Neural crest cell (in vitro differentiated cells): ENCODE results near the gene SIRPA. TPM values are rescaled to one million over a fixed set of nuclear protein-coding genes. Genes with fewer than 3 reads are reported as not detected.

ENCODE experiments used
- DNase-seq: peaks from one replicate; pipeline ENCODE4 v3.0.0; 2021; ENCODE audit warnings: low read depth, mixed read lengths, low spot score
- H3K27ac Mint-ChIP-seq: one replicate; pipeline ENCODE4 v1.8.0; 2021; ENCODE audit warnings: mild to moderate bottlenecking, mixed read lengths; ENCODE audit not compliant: unreplicated experiment
- H3K27me3 Mint-ChIP-seq: 2 replicates; pipeline ENCODE4 v1.8.0; 2021; ENCODE audit warnings: low read depth, mild to moderate bottlenecking, mixed read lengths
- H3K36me3 Mint-ChIP-seq: 2 replicates; pipeline ENCODE4 v1.8.0; 2021; ENCODE audit warnings: low read depth, mild to moderate bottlenecking, mixed read lengths
- H3K4me1 Mint-ChIP-seq: 2 replicates; pipeline ENCODE4 v1.8.0; 2021; ENCODE audit warnings: mixed read lengths
- H3K4me3 Mint-ChIP-seq: one replicate; pipeline ENCODE4 v1.8.0; 2021; ENCODE audit warnings: mild to moderate bottlenecking, mixed read lengths
- H3K9me3 Mint-ChIP-seq: 2 replicates; pipeline ENCODE4 v1.8.0; 2021; ENCODE audit warnings: mixed read lengths
- total RNA-seq: library from RNA; stranded (reverse); gene quantifications from 2 replicates; pipeline ENCODE4 v1.2.1, GENCODE V29; 2021
- TF ChIP-seq, protein P1 (sequence below): fragments of 200-600 bp; sonication (generic); conservative IDR thresholded peaks from 2 replicates; pipeline ENCODE4 v1.5.0; 2021; ENCODE audit warnings: antibody characterized with exemption, mild to moderate bottlenecking

Gene SIRPA
- total RNA-seq, 1 donor from 2014 or later: 10.2 TPM

DNA sequence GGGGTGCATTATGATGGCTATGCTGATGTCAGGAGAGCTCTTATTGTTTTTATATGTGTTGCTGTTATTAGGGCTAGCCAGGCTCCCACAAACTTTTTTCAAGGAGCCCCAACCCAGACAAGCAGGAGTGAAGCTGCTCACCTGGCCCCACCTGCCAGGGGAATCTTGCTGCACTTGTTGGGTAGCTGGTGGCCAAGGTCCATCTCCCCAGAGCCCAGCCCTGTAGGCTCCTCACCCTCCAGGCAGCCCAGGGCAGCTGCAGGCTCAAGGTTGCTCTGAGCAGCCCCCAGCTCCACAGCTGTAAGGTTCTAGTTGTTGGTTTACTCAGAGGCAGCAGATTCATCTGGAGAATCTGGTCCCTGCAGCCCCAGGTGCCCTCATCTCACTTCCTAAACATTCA is 46.8 kb upstream of the SIRPA start:
- Mint-ChIP-seq H3K27me3 (no peaks in the 10 kb centered on the region), H3K4me3 (no peak overlapping the region), H3K36me3 (no peaks in the 10 kb centered on the region), H3K27ac (no peak overlapping the region), H3K4me1 (peaks cover 4% of the 10 kb centered on the region), H3K9me3 (no peaks in the 10 kb centered on the region)
- DNase-seq: no peak
- TF ChIP-seq, protein P1, sequence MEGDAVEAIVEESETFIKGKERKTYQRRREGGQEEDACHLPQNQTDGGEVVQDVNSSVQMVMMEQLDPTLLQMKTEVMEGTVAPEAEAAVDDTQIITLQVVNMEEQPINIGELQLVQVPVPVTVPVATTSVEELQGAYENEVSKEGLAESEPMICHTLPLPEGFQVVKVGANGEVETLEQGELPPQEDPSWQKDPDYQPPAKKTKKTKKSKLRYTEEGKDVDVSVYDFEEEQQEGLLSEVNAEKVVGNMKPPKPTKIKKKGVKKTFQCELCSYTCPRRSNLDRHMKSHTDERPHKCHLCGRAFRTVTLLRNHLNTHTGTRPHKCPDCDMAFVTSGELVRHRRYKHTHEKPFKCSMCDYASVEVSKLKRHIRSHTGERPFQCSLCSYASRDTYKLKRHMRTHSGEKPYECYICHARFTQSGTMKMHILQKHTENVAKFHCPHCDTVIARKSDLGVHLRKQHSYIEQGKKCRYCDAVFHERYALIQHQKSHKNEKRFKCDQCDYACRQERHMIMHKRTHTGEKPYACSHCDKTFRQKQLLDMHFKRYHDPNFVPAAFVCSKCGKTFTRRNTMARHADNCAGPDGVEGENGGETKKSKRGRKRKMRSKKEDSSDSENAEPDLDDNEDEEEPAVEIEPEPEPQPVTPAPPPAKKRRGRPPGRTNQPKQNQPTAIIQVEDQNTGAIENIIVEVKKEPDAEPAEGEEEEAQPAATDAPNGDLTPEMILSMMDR: no peak

DNA sequence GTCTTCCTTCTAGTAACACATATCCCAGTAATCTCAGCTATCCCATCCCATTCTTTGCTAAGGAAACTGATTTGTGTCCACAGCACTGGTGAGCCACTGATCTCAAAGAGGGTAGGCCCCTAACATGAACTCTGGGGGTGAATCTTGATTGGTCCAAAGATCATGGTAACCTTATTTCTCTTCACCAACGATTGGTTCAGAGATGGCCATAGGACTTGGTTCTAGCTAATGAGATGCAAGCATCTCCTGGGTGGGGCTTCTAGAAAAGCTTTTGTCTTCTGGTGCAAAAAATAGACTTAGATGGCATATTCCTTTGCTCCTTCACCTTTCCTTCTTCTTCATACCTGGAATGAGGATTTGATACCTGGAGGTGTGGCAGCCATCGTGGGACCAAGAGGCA is 43.8 kb upstream of the SIRPA start:
- Mint-ChIP-seq H3K27me3 (no peaks in the 10 kb centered on the region), H3K36me3 (no peaks in the 10 kb centered on the region), H3K4me3 (no peak overlapping the region), H3K9me3 (no peaks in the 10 kb centered on the region), H3K27ac (no peak overlapping the region), H3K4me1 (peaks cover 4% of the 10 kb centered on the region)
- DNase-seq: no peak
- TF ChIP-seq, protein P1: no peak

DNA sequence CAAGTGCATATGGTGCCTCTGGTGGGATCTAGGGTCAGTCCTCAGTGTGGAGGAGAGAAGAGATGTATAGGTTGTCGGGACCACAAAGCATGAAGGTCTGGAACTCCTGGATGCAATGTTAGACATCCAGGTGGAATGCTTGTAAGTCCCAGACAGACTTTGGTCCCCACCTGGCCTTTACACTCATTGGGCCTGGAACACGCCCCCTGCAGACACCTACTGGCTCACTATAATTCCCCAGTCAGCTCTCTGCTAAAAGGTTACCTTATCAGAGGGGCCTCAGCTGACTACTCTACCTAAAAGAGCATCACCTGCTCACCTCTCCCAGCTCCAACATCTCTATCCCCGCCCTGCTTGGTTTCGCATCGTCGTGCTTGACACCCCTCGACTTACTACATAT is 41.7 kb upstream of the SIRPA start:
- TF ChIP-seq, protein P1: no peak
- H3K27ac Mint-ChIP-seq: peak overlapping the region; percentile 22
- no peaks in the 10 kb centered on the region for H3K36me3 Mint-ChIP-seq
- H3K4me3 Mint-ChIP-seq: no peak overlapping the region
- H3K9me3 Mint-ChIP-seq: no peaks in the 10 kb centered on the region
- H3K4me1 Mint-ChIP-seq: peaks cover 4% of the 10 kb centered on the region
- DNase-seq: no peak
- no peaks in the 10 kb centered on the region for H3K27me3 Mint-ChIP-seq

DNA sequence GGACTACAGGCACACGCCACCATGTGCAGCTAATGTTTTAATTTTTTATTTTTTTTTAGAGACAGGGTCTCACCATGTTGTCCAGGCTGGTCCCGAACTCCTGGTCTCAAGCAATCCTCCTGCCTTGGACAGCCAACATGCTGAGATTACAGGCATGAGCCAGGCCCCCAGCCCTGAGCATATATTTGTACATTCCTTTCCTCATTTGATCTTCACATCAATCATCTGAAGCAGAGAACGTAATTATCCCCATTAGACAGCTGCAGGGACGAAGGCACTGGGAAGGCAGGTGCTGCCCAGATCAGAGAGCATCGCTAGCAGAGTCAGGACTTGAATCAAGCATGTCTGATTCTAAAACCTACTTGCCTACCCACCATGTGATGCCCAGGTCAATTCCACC is 41.0 kb upstream of the SIRPA start:
- TF ChIP-seq, protein P1: no peak
- Mint-ChIP-seq H3K4me3 (no peak overlapping the region), H3K27me3 (no peaks in the 10 kb centered on the region), H3K9me3 (no peaks in the 10 kb centered on the region), H3K4me1 (peaks cover 4% of the 10 kb centered on the region), H3K36me3 (no peaks in the 10 kb centered on the region), H3K27ac (no peak overlapping the region)
- DNase-seq: no peak

DNA sequence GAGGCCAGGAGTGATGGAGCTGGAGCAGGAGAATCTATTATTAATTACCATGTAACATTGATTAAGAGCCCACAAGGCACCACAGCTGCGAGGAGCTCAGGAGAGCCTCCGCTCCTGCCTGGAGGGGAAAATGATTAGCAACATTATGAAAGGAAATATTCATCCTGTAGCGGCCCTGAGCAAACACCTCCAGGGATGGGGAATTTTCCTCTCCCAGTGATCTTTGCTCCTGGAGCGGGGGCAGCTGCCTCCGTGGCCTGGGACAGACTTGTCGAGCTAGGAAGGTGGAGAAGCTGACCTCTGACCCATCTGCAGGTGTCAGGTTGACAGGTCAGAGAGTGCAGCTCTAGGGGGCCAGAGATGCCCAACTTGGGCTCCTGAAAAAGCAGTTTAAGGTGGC is 40.1 kb upstream of the SIRPA start:
- TF ChIP-seq, protein P1: no peak
- peaks cover 4% of the 10 kb centered on the region for H3K4me1 Mint-ChIP-seq
- no peaks in the 10 kb centered on the region for H3K27me3 Mint-ChIP-seq
- H3K36me3 Mint-ChIP-seq: no peaks in the 10 kb centered on the region
- no peaks in the 10 kb centered on the region for H3K9me3 Mint-ChIP-seq
- H3K4me3 Mint-ChIP-seq: no peak overlapping the region
- no peak overlapping the region for H3K27ac Mint-ChIP-seq
- no peak for DNase-seq

DNA sequence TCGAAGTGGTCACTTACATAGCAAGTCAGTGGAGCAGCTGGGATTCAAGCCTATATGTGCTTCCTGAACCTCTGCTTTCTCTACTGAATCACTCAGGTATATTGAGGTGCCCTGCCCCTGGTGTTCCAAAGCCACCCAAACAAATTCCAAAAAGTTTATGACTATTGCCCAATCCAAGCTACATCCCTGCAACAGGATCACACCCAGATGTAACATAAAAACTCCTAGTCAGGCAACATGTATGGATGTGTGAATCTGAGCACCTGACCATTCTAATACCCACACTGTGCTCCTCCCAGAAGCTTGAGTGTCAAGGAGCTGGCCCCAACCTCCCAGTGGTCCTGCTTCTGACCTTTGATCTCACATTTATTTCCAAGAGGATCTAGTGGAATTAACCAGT is 39.5 kb upstream of the SIRPA start:
- Mint-ChIP-seq H3K4me3 (no peak overlapping the region), H3K27ac (no peak overlapping the region), H3K4me1 (peaks cover under 1% of the 10 kb centered on the region), H3K27me3 (no peaks in the 10 kb centered on the region), H3K9me3 (no peaks in the 10 kb centered on the region), H3K36me3 (no peaks in the 10 kb centered on the region)
- DNase-seq: no peak
- TF ChIP-seq, protein P1: no peak
